ENCODE measurements around the gene ASPG. TPM values are rescaled to one million over a fixed set of nuclear protein-coding genes. Genes with fewer than 3 reads are reported as not detected.
A peak's percentile ranks its signal among the peaks of the same experiment; 100 is the strongest.

Gene ASPG
- total RNA-seq, 1 experiment from 2014 or later, result 3.4 TPM

- no peak overlapping the region for H3K4me3 Mint-ChIP-seq
- H3K27me3 Mint-ChIP-seq (ENCODE audit: low read depth), result no peaks in the 10 kb centered on the region
- POLR2A ChIA-PET, result no interaction called here
- H3K36me3 Mint-ChIP-seq, result no peaks in the 10 kb centered on the region
- CTCF ChIA-PET, result no interaction called here
- TF ChIP-seq ERG (CRISPR knock-in tag; IDR thresholded peaks at IDR 0.05), result no peak
- TF ChIP-seq ATF1 (CRISPR knock-in tag; IDR thresholded peaks at IDR 0.05), result no peak
- no peak for TF ChIP-seq FOXP4 (CRISPR knock-in tag; IDR thresholded peaks at IDR 0.05)
- TF ChIP-seq CBFB (CRISPR knock-in tag; IDR thresholded peaks at IDR 0.05; ENCODE audit: low read depth), result no peak
- no peak for TF ChIP-seq ELF4 (CRISPR knock-in tag; IDR thresholded peaks at IDR 0.05; ENCODE audit: low read depth)
- TF ChIP-seq ZNF671 (CRISPR knock-in tag; IDR thresholded peaks at IDR 0.05), result no peak
- no peak for TF ChIP-seq IRF2 (CRISPR knock-in tag; IDR thresholded peaks at IDR 0.05; ENCODE audit: borderline replicate concordance, low read depth)
- TF ChIP-seq CREM (CRISPR knock-in tag; IDR thresholded peaks at IDR 0.05), result no peak
- no peak for TF ChIP-seq ZNF281 (CRISPR knock-in tag; IDR thresholded peaks at IDR 0.05)
- no peak for TF ChIP-seq USF1 (CRISPR knock-in tag; IDR thresholded peaks at IDR 0.05)
- no peaks in the 10 kb centered on the region for H3K4me1 Mint-ChIP-seq
- ATAC-seq, result no peak
- DNase-seq (ENCODE audit: low spot score), result no peak
- H3K9me3 Mint-ChIP-seq, result no peaks in the 10 kb centered on the region
- H3K27ac Mint-ChIP-seq, result peak overlapping the region; percentile 79; the same call in 1 of the 2 replicates
Measured at GRCh38 chr14:104156142-104156541, 70.6 kb downstream of the ASPG start.

GRCh38 chr14:104157016-104157928 is 71.8 kb downstream of the ASPG start:
- no peak overlapping the region for H3K4me3 Mint-ChIP-seq
- no peaks in the 10 kb centered on the region for H3K9me3 Mint-ChIP-seq
- ATAC-seq (peak; percentile 43; the same call in 1 of the 2 replicates), DNase-seq (ENCODE audit: low spot score) (peak; percentile 45)
- no peaks in the 10 kb centered on the region for H3K36me3 Mint-ChIP-seq
- ChIA-PET POLR2A (no interaction called here), CTCF (interaction anchor here (1.1 kb wide), 1 partner anchor 14 kb away, joined by 3 read pairs; no protein-coding TSS in a partner anchor)
- H3K27me3 Mint-ChIP-seq (ENCODE audit: low read depth), result no peaks in the 10 kb centered on the region
- TF ChIP-seq JUN (CRISPR knock-in tag; IDR thresholded peaks at IDR 0.05) (no peak), ZNF423 (CRISPR knock-in tag; IDR thresholded peaks at IDR 0.05) (no peak), PRDM15 (CRISPR knock-in tag; IDR thresholded peaks at IDR 0.05) (peak; percentile 48; the same call in 1 of the 2 replicates)
- H3K4me1 Mint-ChIP-seq, result no peaks in the 10 kb centered on the region
- no peak overlapping the region for H3K27ac Mint-ChIP-seq
